ENCODE data around the gene MARCKSL1.

GRCh38 chr1:32361308-32361673, 25.3 kb upstream of the MARCKSL1 start:
- TF ChIP-seq CTCF (IDR thresholded peaks at IDR 0.05) (no peak), POLR2A (IDR thresholded peaks at IDR 0.05) (no peak)
